ENCODE results near the gene TSPEAR. TPM values are rescaled to one million over a fixed set of nuclear protein-coding genes. Genes with fewer than 3 reads are reported as not detected.

Gene TSPEAR
- total and polyA plus RNA-seq, 9 of the 15 experiments (the other 6 are each of a cell fraction or from before 2014, with no cell fraction given): not detected

- TF ChIP-seq NR4A1 (CRISPR knock-in tag; IDR thresholded peaks at IDR 0.05): no peak
- TF ChIP-seq NR4A1 (tag; IDR thresholded peaks at IDR 0.05): no peak
These were observed 52.8 kb downstream of the TSPEAR start (continued) for GRCh38 chr21:44658541-44658910.

- no TSS peak for BruUV-seq (replicated peaks)
- in situ Hi-C loops (cut with MboI) (no loop called here), intact Hi-C loops (cut with micrococcal nuclease) (no loop called here)
- Histone ChIP-seq H3K79me2 (ENCODE audit: control insufficient read depth, insufficient read depth, low read length) (no peaks in the 10 kb centered on the region), H3K4me2 (ENCODE audit: insufficient read depth, low read length) (no peak within 1 kb of the TSS), H3K9me1 (ENCODE audit: control insufficient read depth, insufficient read depth, low read length) (no peaks in the 10 kb centered on the region), H3K27me3 (ENCODE audit: control insufficient read depth in 2 of 2, insufficient read depth in 2 of 2, low read length in 2 of 2) (peaks cover 2 to 25% of the 10 kb centered on the region in 2 experiments; a peak in 4 of 5 replicates), H2AFZ (ENCODE audit: low read depth, low read length) (no peak within 1 kb of the TSS), H4K20me1 (replicated peaks; ENCODE audit: control insufficient read depth, insufficient read depth, low read length) (no peaks in the 10 kb centered on the region), H3K9me3 (replicated peaks; ENCODE audit: control insufficient read depth, insufficient read depth, low read depth, low read length) (no peaks in the 10 kb centered on the region), H3K9ac (ENCODE audit: insufficient read depth in 1 of 2, low read depth in 2 of 2, low read length in 2 of 2) (no peak within 1 kb of the TSS), H3K36me3 (ENCODE audit: control insufficient read depth, insufficient read depth, low read length) (no peaks in the 10 kb centered on the region), H3K4me3 (no peak within 1 kb of the TSS), H3K27ac (ENCODE audit: extremely low read depth, low read depth, low read length) (no peak within 1 kb of the TSS), H3K4me1 (replicated peaks in 1 of 2; ENCODE audit: control insufficient read depth in 2 of 2, insufficient read depth in 2 of 2, low read length in 2 of 2) (peaks cover 0 to 8% of the 10 kb centered on the region in 2 experiments; a peak in 2 of 5 replicates)
- ChIA-PET CTCF (ENCODE audit: low intra/inter-chr PET ratio) (no interaction called here), POLR2A (no interaction called here)
- FAIRE-seq (no peak), ATAC-seq (no peak), DNase-seq (ENCODE audit: extremely low read depth in 1 of 4, low spot score in 3 of 4) (no peak)
- no peak for TF ChIP-seq CBX1 (IDR thresholded peaks at IDR 0.05; ENCODE audit: low read depth)
- TF ChIP-seq MTA2 (IDR thresholded peaks at IDR 0.05; ENCODE audit: low read depth): no peak
- TF ChIP-seq CXXC5 (CRISPR knock-in tag; IDR thresholded peaks at IDR 0.05): no peak
- TF ChIP-seq ILK (tag; IDR thresholded peaks at IDR 0.05; ENCODE audit: borderline replicate concordance, low read depth): no peak
- TF ChIP-seq KAT8 (IDR thresholded peaks at IDR 0.05; ENCODE audit: low read depth): no peak
- no peak for TF ChIP-seq CBFA2T3 (IDR thresholded peaks at IDR 0.05)
- TF ChIP-seq ZNF511 (CRISPR knock-in tag; IDR thresholded peaks at IDR 0.05): no peak
- no peak for TF ChIP-seq NRF1 (conservative IDR thresholded peaks at IDR 0.05 in 1 of 2, IDR thresholded peaks at IDR 0.05 in 1 of 2)
- no peak for TF ChIP-seq MNT (conservative IDR thresholded peaks at IDR 0.05)
- no peak for TF ChIP-seq ZNF384 (IDR thresholded peaks at IDR 0.05; ENCODE audit: low read depth, low read length)
- WGBS (ENCODE audit: insufficient coverage, low coverage, missing lambda C conversion rate): under 1% methylated on average over 26 of the region's 26 CpGs
These were observed 53.5 kb downstream of the TSPEAR start, which contains the start of gene KRTAP12-3 for GRCh38 chr21:44657635-44658540. Gene KRTAP12-3, plus strand, starts transcription at chr21:44657932. Its CDS starts 48 bp downstream, at chr21:44657980.
